Measurements from ENCODE around the gene MS4A2.
"Not testable (repeated sequence)": the region's sequence is repeated elsewhere in the genome, so short reads cannot be mapped to it uniquely, and the experiment has no call there.

Gene MS4A2

GRCh38 chr11:60084631-60085273 is 3.7 kb upstream of the MS4A2 start:
- no peak for DNase-seq (ENCODE audit: low read depth)
- no peak overlapping the region for H3K4me3 ChIP-seq (ENCODE audit: low read depth, low read length)
- no peak for TF ChIP-seq CTCF (IDR thresholded peaks at IDR 0.05; ENCODE audit: insufficient read depth, low read depth, low read length, missing control alignments)

GRCh38 chr11:60085909-60086308 is 2.6 kb upstream of the MS4A2 start:
- H3K4me3 ChIP-seq (ENCODE audit: low read depth, low read length) = no peak overlapping the region
- no peak for TF ChIP-seq CTCF (IDR thresholded peaks at IDR 0.05; ENCODE audit: insufficient read depth, low read depth, low read length, missing control alignments)
- no peak for DNase-seq (ENCODE audit: low read depth)

GRCh38 chr11:60087239-60087638 is 1.2 kb upstream of the MS4A2 start:
- no peak for TF ChIP-seq CTCF (IDR thresholded peaks at IDR 0.05; ENCODE audit: insufficient read depth, low read depth, low read length, missing control alignments)
- no peak for DNase-seq (ENCODE audit: low read depth)
- no peak overlapping the region for H3K4me3 ChIP-seq (ENCODE audit: low read depth, low read length)

- H3K4me3 ChIP-seq (ENCODE audit: low read depth, low read length) = no peak overlapping the region
- no peak for TF ChIP-seq CTCF (IDR thresholded peaks at IDR 0.05; ENCODE audit: insufficient read depth, low read depth, low read length, missing control alignments)
- DNase-seq (ENCODE audit: low read depth) = no peak
Observed at GRCh38 chr11:60095477-60096120, 7.1 kb downstream of the MS4A2 start.

- H3K4me3 ChIP-seq (ENCODE audit: low read depth, low read length) = no peak overlapping the region
- DNase-seq (ENCODE audit: low read depth) = no peak
- no peak for TF ChIP-seq CTCF (IDR thresholded peaks at IDR 0.05; ENCODE audit: insufficient read depth, low read depth, low read length, missing control alignments)
Observed at GRCh38 chr11:60097189-60097588, 8.7 kb downstream of the MS4A2 start.

GRCh38 chr11:60098508-60098907 is 10.0 kb downstream of the MS4A2 start:
- DNase-seq (ENCODE audit: low read depth) = no peak
- TF ChIP-seq CTCF (IDR thresholded peaks at IDR 0.05; ENCODE audit: insufficient read depth, low read depth, low read length, missing control alignments) = no peak
- no peak overlapping the region for H3K4me3 ChIP-seq (ENCODE audit: low read depth, low read length)

GRCh38 chr11:60100516-60100915 is 12.1 kb downstream of the MS4A2 start:
- no peak for TF ChIP-seq CTCF (IDR thresholded peaks at IDR 0.05; ENCODE audit: insufficient read depth, low read depth, low read length, missing control alignments)

GRCh38 chr11:60101368-60101767 is 12.9 kb downstream of the MS4A2 start:
- H3K4me3 ChIP-seq (ENCODE audit: low read depth, low read length); DNase-seq (ENCODE audit: low read depth): not testable (repeated sequence)

More at GRCh38 chr11:60100516-60100915, 12.1 kb downstream of the MS4A2 start:
- H3K4me3 ChIP-seq (ENCODE audit: low read depth, low read length) = no peak overlapping the region
- DNase-seq (ENCODE audit: low read depth) = no peak

- DNase-seq (ENCODE audit: low read depth); H3K4me3 ChIP-seq (ENCODE audit: low read depth, low read length): not testable (repeated sequence)
Observed at GRCh38 chr11:60104471-60105115, 16.1 kb downstream of the MS4A2 start.

- H3K4me3 ChIP-seq (ENCODE audit: low read depth, low read length); DNase-seq (ENCODE audit: low read depth): not testable (repeated sequence)
Observed at GRCh38 chr11:60108631-60109030, 20.2 kb downstream of the MS4A2 start.
